ENCODE data around the gene DDX49. TPM values are rescaled to one million over a fixed set of nuclear protein-coding genes. Genes with fewer than 3 reads are reported as not detected.
A peak's percentile ranks its signal among the peaks of the same experiment; 100 is the strongest.

The DDX49 gene
- polyA plus RNA-seq, 3 donors, result 34.6 to 53.5 (median 50.6) TPM

DNA sequence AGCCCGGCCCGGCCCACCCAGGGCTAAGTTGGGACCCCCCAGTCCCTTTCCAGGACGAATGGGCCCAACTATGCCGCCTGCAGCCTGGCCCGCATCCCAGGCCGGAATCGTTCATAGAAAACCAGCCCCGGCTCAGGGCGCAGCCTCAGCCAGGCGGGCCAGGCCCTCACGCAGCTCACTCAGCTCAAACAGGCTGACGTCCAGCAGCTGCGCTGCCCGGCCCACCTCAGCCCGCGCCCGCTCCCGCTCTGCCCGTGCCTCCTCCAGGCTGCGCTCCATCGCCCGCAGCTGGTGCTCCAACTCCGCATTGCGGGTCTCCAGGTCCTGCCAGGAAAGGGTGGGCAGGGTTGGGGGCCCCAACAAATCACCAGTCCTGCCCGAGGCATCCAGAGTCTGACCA is 9.8 kb downstream of the DDX49 start:
- no peak for DNase-seq (ENCODE audit: extremely low read depth in 1 of 11, low read depth in 9 of 11, low spot score in 4 of 11)

DNA sequence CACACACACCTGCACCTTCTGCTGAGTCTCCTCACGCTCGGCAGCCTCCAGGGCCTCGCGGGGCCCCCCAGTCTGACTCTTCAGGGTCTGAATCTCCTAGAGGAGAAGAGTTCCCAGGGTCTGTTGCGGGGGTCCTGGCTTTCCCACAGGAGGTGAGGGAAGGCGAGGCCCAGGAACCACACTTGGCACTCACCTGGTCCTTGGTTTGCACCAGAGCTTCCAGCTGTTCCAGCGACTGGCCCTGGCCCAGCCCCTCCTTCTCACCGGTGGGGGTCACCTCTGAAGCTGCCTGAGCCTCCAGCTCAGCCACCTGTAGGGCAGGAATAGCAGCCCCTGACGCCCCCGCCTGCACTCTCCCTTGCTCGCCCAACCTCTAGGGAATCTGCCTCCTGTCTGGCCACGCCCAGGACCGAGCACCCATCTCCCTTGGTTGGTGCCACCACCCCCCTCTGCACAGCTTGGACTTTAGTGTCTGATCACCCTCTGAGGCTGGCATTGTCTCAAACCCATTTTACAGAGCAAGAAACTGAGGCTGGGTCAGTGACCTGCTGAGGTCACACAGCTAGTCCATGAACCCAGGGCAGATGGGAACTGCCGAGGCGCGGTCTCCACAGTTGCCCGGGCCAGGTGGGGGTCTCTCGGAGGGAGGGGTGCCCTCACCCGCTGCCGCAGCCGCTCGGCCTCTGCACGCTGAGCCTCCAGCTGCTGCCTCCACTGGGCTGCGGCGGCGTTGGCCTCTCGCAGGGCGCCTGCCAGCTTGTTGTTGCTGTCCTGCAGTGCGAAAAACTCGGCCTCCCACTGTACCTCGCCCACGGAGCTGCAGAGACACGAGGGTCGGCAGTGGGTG is 12.0 kb downstream of the DDX49 start:
- no peak for DNase-seq (ENCODE audit: extremely low read depth in 1 of 11, low read depth in 9 of 11, low spot score in 4 of 11)

DNA sequence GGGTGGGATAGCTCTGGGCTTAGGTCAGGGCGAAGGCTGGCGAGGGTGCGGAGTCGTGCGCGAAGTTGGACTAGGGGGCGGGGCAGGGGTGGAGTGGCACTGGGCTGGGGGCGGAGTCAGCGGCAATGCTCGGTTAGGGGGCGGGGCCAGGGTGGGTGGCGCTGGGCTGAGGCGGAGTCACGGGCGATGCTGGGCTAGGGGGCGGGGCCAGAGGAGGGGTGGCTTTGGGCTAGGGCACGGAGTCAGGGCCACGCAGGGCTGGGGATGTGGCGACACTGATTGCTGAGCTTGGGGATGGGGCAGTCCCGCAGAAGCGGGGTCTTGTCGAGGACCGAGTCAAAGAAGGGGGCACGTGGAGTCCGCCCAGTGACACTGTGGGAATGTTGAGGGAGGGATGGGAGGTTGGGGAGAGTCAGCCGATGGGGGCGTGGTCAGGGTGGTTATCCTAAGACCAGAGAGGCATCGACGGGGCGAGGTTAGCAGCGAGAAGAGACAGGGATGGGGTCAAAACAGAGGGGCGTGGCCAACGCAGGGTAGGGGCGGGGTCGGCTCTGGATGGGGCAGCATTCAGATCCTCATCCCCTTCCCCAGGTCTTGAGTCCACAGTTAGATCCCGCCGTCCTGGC is 12.8 kb downstream of the DDX49 start:
- peak in 2 of 11 donors; percentile 21 to 41 for DNase-seq (ENCODE audit: extremely low read depth in 1 of 11, low read depth in 9 of 11, low spot score in 4 of 11)

DNA sequence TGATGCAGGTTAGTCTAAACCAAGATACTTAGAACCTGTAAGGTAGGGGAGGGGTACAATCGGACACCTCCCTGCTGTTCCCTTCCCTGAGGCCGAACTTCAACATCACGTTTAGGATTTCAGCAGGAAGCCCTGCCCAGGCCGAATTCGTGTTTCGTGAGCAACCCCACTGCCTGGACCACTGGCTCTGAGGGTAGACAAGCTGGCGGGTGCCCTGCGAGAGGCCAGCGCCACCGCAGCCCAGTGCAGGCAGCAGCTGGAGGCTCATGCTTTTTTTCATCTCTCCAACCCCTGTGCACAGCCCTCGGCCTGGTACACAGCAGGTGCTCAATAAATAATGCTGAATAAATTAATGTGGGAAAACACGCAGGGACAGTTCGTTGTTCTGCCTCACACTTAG is 13.8 kb downstream of the DDX49 start:
- DNase-seq (ENCODE audit: extremely low read depth in 1 of 11, low read depth in 9 of 11, low spot score in 4 of 11), result no peak

DNA sequence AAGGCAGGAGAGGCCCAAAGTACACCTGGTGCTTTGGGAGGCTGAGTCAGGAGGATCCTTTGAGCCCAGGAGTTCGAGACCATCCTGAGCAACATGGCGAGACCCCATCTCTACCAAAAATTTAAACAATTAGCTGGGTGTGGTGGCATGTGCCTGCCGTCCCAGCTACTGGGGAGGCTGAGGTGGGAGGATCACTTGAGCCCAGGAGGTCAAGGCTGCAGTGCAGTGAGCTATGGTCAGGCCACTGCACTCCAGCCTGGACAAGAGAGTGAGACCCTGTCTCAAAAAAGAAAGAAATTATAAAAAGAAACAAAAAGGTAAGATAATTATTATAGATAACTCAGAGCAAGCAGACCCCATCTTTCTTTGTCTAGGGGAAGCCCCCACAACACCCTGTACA is 19.6 kb downstream of the DDX49 start:
- no peak for DNase-seq (ENCODE audit: extremely low read depth in 1 of 11, low read depth in 9 of 11, low spot score in 4 of 11)

DNA sequence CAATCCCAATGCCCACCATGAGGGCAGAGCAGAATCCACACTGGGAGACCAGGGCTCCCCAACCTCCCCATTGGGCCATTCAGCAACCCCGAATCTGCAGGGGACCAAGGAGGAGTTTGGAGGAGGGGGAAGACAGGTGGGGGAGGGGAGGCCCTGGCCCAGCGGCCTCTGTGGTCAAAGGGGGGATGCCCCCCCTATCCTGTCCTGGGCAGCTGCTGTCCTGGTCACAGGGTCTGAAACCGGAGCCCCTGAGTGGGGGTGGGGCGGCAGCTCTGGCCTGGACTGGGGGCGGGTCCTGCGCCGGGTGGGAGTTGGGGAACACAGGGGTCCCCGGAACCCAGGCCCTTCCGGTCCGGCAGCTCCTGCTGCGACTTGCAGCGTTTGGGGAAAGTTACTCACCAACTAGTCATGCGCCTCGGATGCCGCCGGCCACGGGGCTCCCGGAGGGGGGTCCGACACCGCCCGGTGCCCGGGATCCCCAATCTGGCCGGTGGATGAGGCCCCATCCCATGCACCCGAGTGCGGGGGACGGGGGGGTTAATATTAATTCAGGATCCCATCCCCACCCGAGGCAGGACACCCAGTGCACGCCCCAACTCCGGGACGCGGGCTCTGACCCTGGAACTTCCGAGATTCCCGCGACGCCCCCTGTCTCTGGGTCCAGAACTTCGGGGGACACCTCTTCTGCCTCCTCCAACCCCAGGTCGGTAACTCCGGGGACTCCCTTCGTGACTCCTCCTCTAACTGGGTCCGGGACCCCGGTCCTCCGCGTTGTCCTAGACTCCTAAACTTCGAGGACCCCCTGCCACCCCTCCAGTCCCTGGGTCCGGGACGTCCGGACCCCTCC is 20.6 kb downstream of the DDX49 start:
- DNase-seq (ENCODE audit: extremely low read depth in 1 of 11, low read depth in 9 of 11, low spot score in 4 of 11), result peak in 4 of 11 donors; percentile 46 to 68 (median 62)

DNA sequence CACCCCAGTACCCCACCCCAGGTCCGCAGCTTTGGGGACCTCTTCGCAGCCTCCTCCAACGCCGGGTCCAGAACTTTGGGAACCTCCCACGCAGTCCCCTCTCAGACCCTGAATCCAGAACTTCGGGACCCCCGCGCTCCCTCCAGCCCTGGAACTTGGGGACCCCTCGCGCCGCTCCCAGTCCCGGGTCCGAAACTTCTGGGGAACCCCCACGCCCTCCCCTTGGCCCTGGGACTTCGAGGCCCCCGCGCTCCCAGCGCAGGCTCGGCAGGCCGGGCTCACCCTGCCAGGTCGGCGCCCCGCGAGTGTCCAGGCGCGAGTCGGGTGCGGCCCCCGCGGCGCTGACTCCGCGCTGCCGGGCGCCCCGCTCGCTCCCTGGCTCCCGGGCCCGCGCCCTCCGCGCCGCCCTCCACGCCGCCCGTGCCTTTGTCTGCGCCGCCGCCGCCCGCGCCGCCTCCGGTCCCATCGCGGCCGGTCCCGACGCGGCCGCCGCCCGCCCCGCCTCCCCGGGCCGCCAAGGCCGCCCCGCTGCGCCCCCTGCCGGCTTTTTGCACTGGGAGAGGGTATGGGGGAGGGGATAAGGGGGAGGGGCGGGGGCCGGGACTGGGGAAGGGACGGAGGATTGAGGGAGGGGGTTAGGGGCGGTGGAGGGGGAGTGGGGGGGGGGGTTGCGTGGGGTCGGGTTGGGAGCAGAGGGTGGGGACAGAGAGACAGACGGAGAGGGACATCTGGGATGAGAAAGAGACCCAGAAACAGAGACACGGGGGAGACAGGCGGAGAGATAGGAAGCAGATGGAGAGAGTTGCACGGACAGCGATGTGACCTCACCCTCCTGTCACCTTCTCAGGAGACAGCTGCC is 21.5 kb downstream of the DDX49 start, which contains the start of gene HOMER3:
Gene HOMER3, minus strand, starts transcription at position 449 of the 859 bp plus-strand sequence. CDS start 2,235 bp downstream, outside the sequence.
- peak in 4 of 11 donors; percentile 73 to 78 (median 76) for DNase-seq (ENCODE audit: extremely low read depth in 1 of 11, low read depth in 9 of 11, low spot score in 4 of 11)

DNA sequence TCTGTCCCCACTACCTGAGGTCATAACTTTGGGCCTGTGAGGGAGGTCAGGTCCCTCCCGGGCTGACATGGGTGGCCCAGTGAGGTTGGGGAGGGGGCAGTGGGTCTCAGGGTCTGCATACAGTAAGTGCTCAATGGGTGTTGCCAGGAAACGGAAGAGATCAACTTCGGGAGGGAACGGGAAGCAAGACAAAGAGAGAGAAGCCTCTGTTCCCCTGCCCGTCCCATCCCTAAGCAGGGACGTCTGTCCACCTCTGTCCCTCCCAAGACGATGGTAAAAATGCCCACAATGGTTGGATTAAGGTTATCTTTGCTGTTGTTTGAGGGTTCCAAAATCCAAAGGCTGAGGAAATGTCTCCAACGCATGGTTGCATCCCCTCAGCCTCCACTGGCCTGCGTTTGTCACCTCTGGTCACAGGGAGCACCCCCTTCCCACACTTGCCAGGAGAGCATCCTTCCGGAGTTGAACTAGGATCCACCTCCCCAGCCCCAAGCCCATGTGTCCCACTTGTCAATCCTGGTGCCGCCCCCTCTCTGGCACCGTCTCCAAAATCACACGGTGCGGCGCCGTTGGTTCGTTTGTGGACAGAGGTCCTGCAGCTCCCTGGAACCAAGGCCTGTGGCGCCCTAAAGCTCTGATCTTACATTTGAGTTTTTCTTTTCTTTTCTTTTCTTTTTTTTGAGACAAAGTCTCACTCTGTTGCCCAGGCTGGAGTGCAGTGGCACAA is 22.3 kb downstream of the DDX49 start:
- no peak for DNase-seq (ENCODE audit: extremely low read depth in 1 of 11, low read depth in 9 of 11, low spot score in 4 of 11)

DNA sequence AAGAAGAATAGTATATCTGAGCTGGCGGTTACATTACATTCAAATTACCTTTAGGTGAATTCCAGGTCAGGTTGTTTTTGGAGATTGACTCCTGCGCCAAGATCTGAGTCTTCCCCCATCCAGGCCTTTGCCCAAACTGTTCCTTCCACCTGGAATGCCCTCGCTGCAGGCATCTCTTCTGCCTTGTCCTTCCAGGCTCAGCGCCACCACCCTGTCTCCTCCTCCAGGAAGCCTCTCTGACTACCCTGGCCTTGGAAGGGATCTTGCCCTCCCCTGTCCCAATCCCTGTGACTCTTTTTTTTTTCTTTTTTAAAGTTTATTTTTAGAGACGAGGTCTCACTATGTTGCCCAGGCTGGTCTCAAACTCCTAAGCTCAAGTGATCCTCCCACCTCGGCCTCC is 23.2 kb downstream of the DDX49 start:
- DNase-seq (ENCODE audit: extremely low read depth in 1 of 11, low read depth in 9 of 11, low spot score in 4 of 11), result no peak

DNA sequence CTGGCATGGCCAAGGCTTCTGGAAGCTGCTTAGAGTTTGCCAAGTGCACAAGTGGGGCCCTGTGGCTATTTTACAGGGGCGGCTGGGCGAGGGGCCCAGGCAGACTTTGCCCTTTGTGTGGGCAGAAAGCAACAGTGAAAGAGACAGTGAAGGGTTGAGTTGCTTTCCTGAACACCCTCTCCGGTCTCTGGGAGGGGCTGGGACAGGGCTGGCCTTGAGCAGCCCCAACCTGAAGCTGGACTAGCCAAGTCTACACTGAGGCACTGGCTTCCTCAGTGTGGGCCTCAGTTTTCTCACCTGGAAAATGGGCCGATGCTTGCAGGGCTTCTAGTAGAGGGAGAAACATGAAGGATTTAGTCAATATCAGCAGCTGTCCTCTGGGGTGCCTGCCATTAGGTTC is 23.9 kb downstream of the DDX49 start:
- DNase-seq (ENCODE audit: extremely low read depth in 1 of 11, low read depth in 9 of 11, low spot score in 4 of 11), result no peak

DNA sequence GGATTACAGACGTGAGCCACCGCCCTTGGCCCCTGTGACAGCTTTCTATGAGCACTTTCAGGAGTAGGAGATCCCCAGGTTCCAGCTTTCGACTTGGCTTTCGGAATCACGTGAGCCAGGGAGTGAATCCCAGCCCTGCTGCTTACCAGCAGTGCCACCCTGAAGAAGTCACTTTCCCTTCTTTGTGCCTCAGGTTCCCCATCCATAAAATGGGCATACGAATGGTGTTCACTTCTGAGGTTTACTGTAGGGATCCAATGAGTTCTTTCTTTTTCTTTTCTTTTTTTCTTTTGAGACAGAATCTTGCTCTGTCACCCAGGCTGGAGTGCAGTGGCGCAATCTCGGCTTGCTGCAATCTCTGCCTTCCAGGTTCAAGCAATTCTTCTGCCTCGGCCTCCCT is 25.8 kb downstream of the DDX49 start:
- no peak for DNase-seq (ENCODE audit: extremely low read depth in 1 of 11, low read depth in 9 of 11, low spot score in 4 of 11)

DNA sequence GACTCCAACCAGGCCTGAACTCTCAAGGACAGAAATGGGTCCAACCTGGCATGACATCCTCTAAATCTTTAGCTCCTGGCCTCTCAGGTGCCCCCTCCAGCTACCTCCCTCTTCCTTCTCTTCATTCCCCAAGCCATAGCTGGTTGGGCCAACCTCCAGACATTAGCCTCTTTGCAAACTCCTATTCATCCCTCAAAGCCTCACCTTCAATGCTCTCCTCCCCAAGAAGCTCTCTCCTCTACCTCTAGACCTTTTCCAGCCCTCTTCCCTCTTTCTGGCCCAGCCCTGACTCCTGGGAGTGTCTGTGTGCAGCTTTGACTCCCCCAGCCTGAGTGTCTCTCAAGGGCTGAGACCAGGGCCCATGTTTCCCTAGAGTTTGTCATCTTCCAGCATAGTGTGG is 26.8 kb downstream of the DDX49 start:
- no peak for DNase-seq (ENCODE audit: extremely low read depth in 1 of 11, low read depth in 9 of 11, low spot score in 4 of 11)

DNA sequence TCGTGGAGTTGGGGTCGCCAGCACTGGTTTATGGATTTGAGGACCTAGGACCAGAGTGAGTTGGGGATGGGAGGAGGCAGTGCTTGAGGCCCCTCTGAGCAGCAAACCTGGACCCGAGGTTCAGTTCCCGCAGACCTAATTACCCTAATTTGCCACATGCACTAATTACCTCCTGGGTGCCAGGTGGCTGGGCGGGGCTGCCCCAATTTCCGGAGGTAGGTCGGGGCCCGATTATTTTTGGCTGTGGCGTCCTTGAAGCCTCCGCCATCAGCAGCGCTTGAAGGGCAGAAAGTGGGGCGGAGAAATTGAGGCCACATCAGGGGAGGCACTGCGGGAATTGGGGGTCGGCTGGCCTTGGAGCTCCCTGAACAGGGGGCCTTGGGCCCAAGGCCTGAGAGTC is 27.4 kb downstream of the DDX49 start:
- DNase-seq (ENCODE audit: extremely low read depth in 1 of 11, low read depth in 9 of 11, low spot score in 4 of 11), result no peak

DNA sequence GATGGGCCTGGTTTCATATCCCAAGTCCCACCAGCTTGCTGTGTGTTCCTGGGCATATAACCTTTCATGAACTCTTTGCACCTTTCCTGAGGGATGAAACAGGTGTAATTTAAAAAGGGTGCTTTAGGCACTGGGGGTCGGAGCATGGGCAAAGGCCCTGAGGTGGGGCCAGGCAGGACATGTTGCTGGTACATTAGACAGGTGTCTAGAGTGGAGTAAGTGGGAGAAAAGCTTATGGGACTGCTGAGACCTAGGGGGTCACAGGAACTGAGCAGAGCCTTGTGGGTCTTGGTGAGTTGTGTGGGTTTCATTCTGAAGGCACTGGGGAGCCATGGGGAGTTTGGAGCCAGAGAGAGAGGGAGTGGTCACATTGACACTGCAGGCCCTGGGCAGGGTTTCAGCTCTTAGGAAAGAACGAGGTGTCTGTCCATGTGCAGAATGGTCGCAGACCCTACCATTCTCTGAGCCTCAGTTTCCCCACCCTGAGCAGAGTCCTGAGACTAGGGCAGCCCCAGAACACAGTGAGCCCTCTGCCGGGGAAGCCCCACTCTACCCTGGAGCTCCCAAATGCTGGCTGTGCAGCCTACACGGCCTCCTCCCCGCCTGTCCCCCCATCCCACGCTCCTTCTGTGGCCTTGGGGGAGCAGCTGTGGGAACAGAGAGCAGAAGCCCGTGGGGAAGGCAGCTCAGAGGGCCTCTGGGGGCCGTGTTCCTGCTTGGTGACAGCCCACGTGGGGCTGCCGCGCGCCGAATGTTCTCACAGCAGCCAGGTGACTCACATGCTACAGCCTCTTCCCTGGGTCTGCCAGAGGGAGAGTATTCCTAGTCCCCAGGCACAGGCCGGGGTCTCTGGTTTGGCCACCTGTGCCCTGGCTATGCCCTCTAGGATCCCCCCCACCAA is 28.8 kb downstream of the DDX49 start:
- DNase-seq (ENCODE audit: extremely low read depth in 1 of 11, low read depth in 9 of 11, low spot score in 4 of 11), result no peak

DNA sequence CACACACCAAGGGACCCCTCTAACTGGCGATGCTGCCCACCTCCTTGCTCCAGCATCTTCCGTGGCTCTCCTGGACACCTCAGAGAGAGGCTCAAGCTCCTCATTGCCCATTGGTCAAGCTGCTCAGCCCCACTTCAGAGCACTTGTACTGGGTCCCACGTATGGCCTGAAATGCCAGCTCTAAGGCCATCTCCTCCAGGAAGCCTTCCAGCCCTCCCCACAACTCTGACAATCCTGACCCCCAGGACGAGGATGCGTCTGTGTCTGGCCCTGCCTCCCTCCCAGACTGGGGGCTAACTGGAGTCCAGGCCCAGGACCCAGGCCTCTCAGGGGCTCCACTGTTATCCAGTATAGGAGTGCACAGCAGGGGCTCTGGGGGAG is 29.5 kb downstream of the DDX49 start:
- DNase-seq (ENCODE audit: extremely low read depth in 1 of 11, low read depth in 9 of 11, low spot score in 4 of 11), result no peak

DNA sequence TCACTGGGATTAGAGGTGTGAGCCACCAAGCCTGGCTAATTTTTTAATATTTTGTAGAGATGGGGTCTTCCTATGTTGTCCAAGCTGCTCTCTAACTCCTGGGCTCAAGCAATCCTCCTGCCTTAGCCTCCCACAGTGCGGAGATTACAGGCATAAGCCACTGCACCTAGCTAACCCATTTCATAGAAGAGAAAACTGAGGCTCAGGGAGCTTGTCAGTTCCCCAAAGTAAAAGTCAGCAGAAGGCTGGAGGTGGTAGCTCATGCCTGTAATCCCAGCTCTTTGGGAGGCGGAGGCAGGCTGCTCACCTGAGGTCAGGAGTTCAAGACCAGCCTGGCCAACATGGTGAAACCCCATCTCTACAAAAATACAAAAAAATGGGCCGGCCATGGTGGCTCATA is 30.3 kb downstream of the DDX49 start:
- no peak for DNase-seq (ENCODE audit: extremely low read depth in 1 of 11, low read depth in 9 of 11, low spot score in 4 of 11)

DNA sequence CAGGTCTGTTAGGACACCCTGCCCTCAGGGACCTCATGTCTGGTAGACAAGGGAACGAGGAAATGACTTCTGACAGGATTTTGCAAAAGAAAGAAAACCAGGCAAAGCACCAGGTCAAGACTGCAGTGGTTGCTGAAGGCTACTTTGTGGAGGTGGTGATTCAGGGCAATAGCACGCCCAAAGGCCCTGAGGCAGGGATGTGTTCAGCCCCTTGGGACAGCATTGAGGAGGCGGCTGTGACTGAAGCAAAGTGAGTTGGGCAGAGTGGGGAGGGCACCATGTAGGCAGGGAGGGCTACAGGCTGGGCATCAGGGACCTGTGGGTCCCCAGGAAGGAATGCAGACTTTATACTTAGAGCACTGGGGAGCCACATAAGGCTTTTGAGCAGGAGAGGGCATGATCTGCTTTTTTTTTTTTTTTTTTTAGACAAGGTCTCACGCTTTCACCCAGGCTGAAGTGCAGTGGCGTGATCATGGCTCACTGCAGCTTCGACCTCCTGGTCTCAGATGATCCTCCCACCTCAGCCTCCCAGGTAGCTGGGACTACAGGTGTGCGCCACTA is 32.3 kb downstream of the DDX49 start:
- DNase-seq (ENCODE audit: extremely low read depth in 1 of 11, low read depth in 9 of 11, low spot score in 4 of 11), result no peak

Data from renal cortex interstitium (tissue), 11 donors.